DOHH2 (cell line): Measurements from ENCODE around the gene HOXB8.

Experiments used
- EZH2phosphoT487 ChIP-seq: fragments of 200-600 bp; sonication (generic); IDR thresholded peaks from 2 replicates; pipeline ENCODE4 v1.6.1; 2017; ENCODE audit warnings: borderline replicate concordance, mild to moderate bottlenecking, antibody characterized with exemption, low read length, moderate library complexity, mixed read lengths
- TF ChIP-seq, protein P1 (sequence below): fragments of 200-600 bp; sonication (generic); IDR thresholded peaks from one replicate; pipeline ENCODE4 v1.5.1; 2014; ENCODE audit warnings: antibody characterized with exemption, mild to moderate bottlenecking, low read depth, low read length; ENCODE audit not compliant: poor library complexity, severe bottlenecking

GRCh38 chr17:48618256-48618896 lies 3.3 kb upstream of the HOXB8 start:
- TF ChIP-seq, protein P1, sequence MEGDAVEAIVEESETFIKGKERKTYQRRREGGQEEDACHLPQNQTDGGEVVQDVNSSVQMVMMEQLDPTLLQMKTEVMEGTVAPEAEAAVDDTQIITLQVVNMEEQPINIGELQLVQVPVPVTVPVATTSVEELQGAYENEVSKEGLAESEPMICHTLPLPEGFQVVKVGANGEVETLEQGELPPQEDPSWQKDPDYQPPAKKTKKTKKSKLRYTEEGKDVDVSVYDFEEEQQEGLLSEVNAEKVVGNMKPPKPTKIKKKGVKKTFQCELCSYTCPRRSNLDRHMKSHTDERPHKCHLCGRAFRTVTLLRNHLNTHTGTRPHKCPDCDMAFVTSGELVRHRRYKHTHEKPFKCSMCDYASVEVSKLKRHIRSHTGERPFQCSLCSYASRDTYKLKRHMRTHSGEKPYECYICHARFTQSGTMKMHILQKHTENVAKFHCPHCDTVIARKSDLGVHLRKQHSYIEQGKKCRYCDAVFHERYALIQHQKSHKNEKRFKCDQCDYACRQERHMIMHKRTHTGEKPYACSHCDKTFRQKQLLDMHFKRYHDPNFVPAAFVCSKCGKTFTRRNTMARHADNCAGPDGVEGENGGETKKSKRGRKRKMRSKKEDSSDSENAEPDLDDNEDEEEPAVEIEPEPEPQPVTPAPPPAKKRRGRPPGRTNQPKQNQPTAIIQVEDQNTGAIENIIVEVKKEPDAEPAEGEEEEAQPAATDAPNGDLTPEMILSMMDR = peak; percentile 87
- TF ChIP-seq EZH2phosphoT487 = no peak
